ENCODE results near the gene SENP3. TPM values are rescaled to one million over a fixed set of nuclear protein-coding genes. Genes with fewer than 3 reads are reported as not detected.
A peak's percentile ranks its signal among the peaks of the same experiment; 100 is the strongest.

SENP3 gene
- total RNA-seq, 1 experiment from 2014 or later = 83.1 TPM

DNA sequence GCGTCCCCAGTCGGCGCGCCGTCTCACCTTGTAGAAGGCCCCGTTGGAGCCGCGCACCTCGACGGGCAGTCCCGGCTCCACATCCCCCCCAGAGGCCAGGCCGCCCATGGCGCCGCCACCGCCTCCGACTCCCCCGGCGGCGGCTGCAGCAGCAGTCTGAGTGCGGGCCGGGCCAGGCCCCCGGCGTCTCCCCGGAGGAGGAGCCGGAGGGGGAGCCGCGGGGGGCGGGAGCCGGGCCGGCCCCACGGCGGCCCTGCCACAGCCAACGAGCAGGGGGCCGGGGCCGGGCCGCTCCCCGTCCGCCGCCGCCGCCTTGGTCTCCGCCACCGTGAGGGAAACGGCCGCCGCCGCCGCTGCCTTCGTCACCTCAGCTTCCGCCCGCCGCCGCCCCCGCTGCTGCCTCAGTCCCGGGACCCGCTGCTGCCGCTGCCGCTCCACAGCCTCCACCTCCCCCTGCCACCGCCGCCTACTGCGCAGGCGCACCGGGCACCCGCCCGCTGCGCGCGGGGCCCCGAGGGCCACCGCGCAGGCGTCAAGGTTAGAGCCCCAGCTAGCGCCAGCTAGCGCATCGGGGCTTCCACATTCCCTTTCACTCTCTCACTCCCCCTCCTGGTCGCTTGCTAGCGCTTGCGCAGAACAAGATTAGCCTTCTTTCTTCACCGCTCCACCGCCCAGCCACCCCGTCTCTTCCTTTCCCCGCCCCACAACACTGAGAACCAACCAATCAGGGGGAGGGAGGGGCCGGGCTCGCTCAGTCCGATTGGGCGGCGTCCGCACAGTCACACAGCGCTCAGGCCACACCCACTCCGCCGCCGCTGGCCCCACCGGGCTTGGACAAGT is 52.9 kb downstream of the SENP3 start, which contains the start of gene FXR2:
TSS of gene FXR2 (minus strand) at position 473 of the 840 bp plus-strand sequence. CDS start at position 108, 365 bp downstream.
- H3K27me3 ChIP-seq (ENCODE audit: insufficient read depth, low read length) = no peaks in the 10 kb centered on the region
- H2BK5ac ChIP-seq (ENCODE audit: insufficient read length, low read length) = no peak within 1 kb of the TSS
- Mint-ChIP-seq H3K4me3 (peak within 1 kb of the TSS; percentile 89), H3K27ac (peak within 1 kb of the TSS; percentile 96 to 98 (median 97)), H3K9me3 (no peaks in the 10 kb centered on the region), H3K36me3 (ENCODE audit: insufficient read depth in 1 of 3, low read depth in 3 of 3) (peaks cover 6 to 20% (median 14%) of the 10 kb centered on the region in 3 experiments; a peak in 6 of 7 replicates), H3K27me3 (ENCODE audit: low read depth) (no peaks in the 10 kb centered on the region), H3K4me1 (peaks cover 22 to 23% of the 10 kb centered on the region in 2 experiments)
- no peak within 1 kb of the TSS for H2AK5ac ChIP-seq (ENCODE audit: insufficient read length, low read length)
- H4K20me1 ChIP-seq (ENCODE audit: control insufficient read depth, insufficient read depth, insufficient read length) = no peaks in the 10 kb centered on the region
- H3T11ph ChIP-seq (ENCODE audit: low read length) = no peak within 1 kb of the TSS
- H4K5ac ChIP-seq (ENCODE audit: insufficient read length, low read depth, low read length) = no peak within 1 kb of the TSS
- H3K4me1 ChIP-seq (ENCODE audit: insufficient read depth, low read length) = peaks cover 5% of the 10 kb centered on the region
- no peak within 1 kb of the TSS for H2BK20ac ChIP-seq (ENCODE audit: low read depth, low read length, poor library complexity, severe bottlenecking)
- H3K23ac ChIP-seq (ENCODE audit: insufficient read length, low read depth, low read length) = no peak within 1 kb of the TSS
- H3K56ac ChIP-seq (ENCODE audit: insufficient read length, low read depth, low read length) = no peak within 1 kb of the TSS
- H3K18ac ChIP-seq (ENCODE audit: insufficient read length, low read depth, low read length) = no peak within 1 kb of the TSS
- peak within 1 kb of the TSS; percentile 83 for H3K4me2 ChIP-seq (ENCODE audit: insufficient read depth, insufficient read length, low read length)
- no peaks in the 10 kb centered on the region for H3K79me1 ChIP-seq (ENCODE audit: insufficient read depth, low read depth, low read length, poor library complexity, severe bottlenecking)
- H2BK120ac ChIP-seq (ENCODE audit: low read depth, low read length, poor library complexity, severe bottlenecking) = no peak within 1 kb of the TSS
- H4K91ac ChIP-seq (ENCODE audit: insufficient read length, low read depth, low read length) = no peak within 1 kb of the TSS
- no peak within 1 kb of the TSS for H3K4ac ChIP-seq (ENCODE audit: low read depth, low read length)
- H2BK12ac ChIP-seq (ENCODE audit: insufficient read length, low read depth, low read length) = no peak within 1 kb of the TSS
- H3K27ac ChIP-seq (ENCODE audit: insufficient read length, low read depth, low read length) = peak within 1 kb of the TSS; percentile 24
- TF ChIP-seq, protein P1, sequence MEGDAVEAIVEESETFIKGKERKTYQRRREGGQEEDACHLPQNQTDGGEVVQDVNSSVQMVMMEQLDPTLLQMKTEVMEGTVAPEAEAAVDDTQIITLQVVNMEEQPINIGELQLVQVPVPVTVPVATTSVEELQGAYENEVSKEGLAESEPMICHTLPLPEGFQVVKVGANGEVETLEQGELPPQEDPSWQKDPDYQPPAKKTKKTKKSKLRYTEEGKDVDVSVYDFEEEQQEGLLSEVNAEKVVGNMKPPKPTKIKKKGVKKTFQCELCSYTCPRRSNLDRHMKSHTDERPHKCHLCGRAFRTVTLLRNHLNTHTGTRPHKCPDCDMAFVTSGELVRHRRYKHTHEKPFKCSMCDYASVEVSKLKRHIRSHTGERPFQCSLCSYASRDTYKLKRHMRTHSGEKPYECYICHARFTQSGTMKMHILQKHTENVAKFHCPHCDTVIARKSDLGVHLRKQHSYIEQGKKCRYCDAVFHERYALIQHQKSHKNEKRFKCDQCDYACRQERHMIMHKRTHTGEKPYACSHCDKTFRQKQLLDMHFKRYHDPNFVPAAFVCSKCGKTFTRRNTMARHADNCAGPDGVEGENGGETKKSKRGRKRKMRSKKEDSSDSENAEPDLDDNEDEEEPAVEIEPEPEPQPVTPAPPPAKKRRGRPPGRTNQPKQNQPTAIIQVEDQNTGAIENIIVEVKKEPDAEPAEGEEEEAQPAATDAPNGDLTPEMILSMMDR (conservative IDR thresholded peaks at IDR 0.05) = peak; percentile 60
- peaks cover 7% of the 10 kb centered on the region for H3K23me2 ChIP-seq (ENCODE audit: insufficient read length, low read depth, low read length, poor library complexity, severe bottlenecking)
- no peak within 1 kb of the TSS for H4K8ac ChIP-seq (replicated peaks; ENCODE audit: insufficient read length, low read depth, low read length)
- H3K14ac ChIP-seq (ENCODE audit: insufficient read depth, low read length) = no peak within 1 kb of the TSS
- no peak within 1 kb of the TSS for H2AFZ ChIP-seq (ENCODE audit: low read length)
- peak; percentile 100 for DNase-seq
- WGBS (ENCODE audit: extremely low coverage, insufficient read length, low lambda C conversion rate) = no CpG with 5 or more reads among the region's 93 CpGs
- H3K9me3 ChIP-seq (ENCODE audit: control insufficient read depth, low read depth, low read length) = no peaks in the 10 kb centered on the region
- no peak within 1 kb of the TSS for H2BK15ac ChIP-seq (ENCODE audit: low read depth, low read length)
- H3K79me2 ChIP-seq (ENCODE audit: insufficient read depth, low read length) = peaks cover 9% of the 10 kb centered on the region; the same call in 1 of the 2 replicates
- peak within 1 kb of the TSS; percentile 28 for H3K9ac ChIP-seq (ENCODE audit: extremely low read depth, insufficient read length, low read length)
